LHCN-M2 (cell line): ENCODE results near the gene DIRAS3. TPM values are rescaled to one million over a fixed set of nuclear protein-coding genes. Genes with fewer than 3 reads are reported as not detected.
"Not testable (repeated sequence)": the region's sequence is repeated elsewhere in the genome, so short reads cannot be mapped to it uniquely, and the experiment has no call there.

Experiments used
- DNase-seq: peaks from one replicate; pipeline ENCODE4 v3.0.0-alpha.2; 2012; ENCODE audit warnings: low read depth
- polyA plus RNA-seq: library from polyadenylated mRNA; unstranded; fragments of >200 nt; gene quantifications from one replicate; pipeline ENCODE4 v1.2.1, GENCODE V29; 2012; ENCODE audit warnings: missing spikeins
- total RNA-seq: library from RNA; depleted of rRNA; stranded (reverse); fragments of >200 nt; gene quantifications from 2 replicates; pipeline ENCODE4 v1.2.3, GENCODE V29; 2014; rRNA removed

Gene DIRAS3, protein sequence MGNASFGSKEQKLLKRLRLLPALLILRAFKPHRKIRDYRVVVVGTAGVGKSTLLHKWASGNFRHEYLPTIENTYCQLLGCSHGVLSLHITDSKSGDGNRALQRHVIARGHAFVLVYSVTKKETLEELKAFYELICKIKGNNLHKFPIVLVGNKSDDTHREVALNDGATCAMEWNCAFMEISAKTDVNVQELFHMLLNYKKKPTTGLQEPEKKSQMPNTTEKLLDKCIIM
- total RNA-seq, result 16.2 and 25.7 TPM in 2 replicates
- 0.68 TPM for polyA plus RNA-seq

DNA sequence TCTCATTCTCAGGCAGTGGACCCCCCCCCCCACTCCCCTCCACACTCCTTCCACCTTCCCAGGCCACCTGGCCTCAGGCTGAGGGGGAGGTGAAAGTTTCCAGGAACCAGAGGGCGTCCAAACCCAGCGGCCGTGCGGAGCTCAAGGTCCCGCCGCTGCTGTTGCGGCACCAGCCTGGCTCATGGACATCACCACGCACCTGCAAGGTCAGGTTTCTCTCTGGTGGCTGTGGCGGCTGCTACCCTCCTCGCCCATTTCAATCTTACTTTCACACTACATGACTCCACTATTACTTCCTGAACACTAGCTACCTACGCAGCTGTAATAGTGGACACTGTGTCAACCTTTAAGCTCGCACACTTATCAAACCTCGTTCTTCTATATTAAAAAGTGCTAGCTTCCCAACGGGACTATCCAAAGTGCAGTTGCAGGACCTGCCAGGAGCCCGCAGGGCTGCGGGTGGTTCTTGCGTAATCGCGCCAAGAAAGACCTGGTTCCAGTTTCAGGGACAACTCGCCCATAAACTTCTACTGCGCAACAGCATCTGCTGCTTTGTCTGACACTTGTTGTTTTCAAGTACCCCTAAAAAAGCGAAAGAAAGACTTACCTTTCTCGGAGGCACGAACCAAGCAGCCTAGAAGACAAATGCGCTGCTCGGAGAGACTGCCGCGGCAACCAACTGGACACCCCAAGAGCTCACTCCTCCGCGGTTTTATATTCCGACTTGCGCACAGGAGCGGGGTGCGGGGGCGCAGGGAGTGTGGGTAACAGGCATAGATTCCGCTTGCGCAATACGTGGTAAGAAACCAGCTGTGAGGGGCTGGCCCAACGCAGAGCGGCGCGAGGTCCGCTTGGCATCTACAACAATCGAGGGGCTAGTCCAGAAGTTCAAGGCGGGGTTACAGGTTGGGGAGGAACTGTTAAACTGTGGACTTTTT lies at the start of gene DIRAS3:
TSS of gene DIRAS3 (minus strand) at position 687 of the 938 bp plus-strand sequence. CDS start 3,330 bp downstream, outside the sequence.
- peak; percentile 61 for DNase-seq

DNA sequence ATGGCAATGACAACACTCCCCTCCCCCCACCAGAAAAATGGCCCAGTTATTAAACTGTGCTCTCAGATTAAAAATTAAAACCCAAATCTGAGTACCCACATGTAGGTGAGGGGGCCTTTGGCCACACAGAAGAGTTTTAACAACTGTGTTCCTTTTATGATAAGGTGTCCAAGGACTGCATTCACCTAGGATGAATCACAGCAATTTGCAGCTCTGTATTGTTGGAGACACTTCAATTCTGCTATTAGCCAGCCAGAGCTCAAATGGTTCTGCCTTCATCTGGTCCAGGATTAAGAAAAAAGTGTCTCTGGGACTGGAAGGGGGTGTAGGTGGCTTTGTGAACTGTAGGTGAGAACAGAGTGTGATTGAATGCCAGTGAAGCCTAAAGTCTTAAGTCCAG lies 43.3 kb upstream of the DIRAS3 start:
- no peak for DNase-seq

DNA sequence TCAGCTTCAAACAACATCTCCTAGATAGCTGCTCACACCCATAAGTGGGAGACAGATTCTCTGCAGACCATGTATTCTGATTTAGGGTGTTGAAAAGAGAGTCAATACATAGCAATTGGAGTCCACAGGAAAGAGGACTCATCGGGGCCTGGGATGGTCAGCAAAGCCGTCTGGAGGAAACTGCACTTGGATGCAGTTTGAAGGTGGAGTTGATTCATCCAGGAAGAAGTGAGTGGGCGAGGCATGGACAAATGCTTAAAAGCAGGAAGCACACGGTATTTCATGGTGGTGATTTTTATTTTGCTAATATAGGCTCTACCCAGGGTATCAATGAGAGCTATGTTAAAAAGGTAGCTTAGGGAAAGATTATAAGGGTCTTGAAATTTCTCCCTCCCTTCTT lies 36.8 kb upstream of the DIRAS3 start:
- no peak for DNase-seq

DNA sequence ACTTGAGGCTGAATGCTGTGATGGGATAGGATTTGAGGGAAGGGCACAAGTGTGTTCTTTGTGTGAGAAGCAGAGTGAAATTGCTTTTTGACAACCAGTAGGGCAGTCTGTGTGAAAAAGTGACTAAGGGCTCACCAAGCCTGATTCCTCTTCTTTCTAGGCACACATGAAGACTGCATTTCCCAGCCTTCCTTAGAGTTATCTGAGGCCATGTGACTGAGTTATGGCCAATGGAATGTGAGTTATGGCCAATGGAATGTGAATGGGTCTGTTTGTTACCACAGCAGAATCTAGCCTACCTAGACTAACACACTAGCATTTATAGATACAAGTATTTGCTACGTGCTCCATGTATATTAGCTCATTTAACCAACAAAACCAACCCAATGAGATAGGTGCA lies 35.3 kb upstream of the DIRAS3 start:
- DNase-seq, result no peak

DNA sequence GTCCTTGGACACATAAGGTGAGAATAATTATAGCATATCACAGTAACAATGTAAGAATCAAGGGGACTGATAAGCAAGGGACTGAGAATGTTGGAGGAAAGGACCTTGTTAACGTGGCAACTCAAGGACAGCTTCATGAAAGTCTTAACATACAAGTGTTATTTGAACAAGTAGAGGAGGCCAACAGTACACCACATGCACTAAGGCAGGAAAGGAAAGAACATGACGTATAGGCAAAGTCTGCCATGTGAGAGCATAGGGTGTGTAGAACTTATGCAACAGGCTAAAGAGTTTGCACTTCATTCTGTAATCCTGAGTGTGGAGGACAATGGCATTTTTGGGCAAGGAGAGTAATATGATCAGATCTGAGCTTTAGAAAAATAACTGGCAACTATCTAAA lies 33.3 kb upstream of the DIRAS3 start:
- DNase-seq, result no peak

DNA sequence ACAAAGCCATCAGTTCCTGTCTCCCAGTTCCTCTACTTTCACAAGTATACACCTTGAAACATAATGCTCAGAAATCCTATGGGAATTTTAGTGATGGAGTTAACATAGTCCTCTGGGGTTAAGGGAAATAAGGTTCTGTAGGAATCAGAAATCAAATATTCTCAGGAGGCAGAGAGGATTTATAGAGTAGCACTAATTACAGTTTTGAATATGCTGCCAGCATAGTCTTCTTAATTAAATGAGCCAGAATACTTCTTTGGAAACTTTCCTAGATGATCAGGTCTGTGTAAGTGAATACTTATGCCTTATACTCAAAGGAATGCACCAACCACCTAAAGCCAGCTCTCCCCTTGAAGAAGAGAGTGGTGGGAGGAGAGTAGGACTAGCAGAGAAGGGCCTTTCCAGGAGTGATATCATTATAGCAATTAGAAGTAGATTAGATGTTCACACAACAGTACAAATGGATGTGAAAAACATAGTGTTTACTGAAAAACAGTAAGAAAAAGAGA lies 31.4 kb upstream of the DIRAS3 start:
- DNase-seq, result no peak

DNA sequence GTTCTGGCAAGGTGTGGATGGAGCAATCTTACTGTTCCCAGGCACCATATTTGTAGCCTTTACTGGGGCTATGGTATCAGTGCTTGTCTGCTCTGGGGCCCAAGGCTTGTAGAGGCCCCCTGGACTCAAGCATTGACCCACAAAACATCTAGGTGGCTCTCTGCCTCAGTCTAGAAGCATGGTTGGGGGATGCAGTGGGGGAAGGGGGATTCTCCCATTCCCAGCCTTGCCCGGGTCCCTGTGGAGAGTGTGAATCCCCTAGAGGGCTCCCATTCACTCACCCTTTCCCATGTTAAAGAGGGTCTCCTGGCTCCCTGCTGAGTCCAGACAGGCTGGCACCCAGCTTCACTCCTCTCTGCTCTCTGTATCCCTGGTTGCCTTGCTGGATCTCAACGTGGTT lies 28.2 kb upstream of the DIRAS3 start:
- DNase-seq, result no peak

DNA sequence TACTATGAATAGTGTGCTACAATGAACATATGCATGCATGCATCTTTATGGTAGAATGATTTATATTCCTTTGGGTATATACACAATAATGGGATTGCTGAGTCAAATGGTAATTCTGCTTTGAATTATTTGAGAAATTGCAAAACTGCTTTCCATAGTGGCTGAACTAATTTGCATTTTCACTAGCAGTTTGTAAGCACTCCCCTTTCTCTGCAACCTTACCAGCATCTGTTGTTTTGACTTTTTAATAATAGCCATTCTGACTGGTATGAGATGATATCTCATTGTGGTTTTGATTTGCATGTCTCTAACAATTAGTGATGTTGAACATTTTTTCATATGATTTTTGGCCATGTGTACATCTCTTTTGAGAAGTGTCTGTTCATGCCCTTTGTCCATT lies 24.0 kb upstream of the DIRAS3 start:
- no peak for DNase-seq

DNA sequence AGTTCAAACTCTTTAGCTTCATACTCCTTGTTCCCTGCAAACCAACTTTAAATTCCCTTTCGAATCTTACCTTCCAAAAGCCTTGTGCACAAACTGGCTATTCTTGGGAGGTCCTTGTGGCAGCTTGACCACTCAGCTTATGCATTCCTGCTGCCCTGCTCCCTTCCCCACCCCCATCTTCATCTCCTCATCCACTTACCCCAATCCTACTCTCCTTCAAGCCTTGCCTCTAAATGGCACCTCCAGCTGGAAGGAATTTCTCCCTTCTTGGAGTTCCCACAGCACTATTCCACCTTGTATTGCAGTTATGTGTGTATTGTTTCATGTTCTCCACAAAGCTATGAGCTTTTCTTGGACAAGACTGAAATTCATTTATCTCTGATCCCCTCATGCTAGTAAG lies 15.3 kb upstream of the DIRAS3 start:
- no peak for DNase-seq

DNA sequence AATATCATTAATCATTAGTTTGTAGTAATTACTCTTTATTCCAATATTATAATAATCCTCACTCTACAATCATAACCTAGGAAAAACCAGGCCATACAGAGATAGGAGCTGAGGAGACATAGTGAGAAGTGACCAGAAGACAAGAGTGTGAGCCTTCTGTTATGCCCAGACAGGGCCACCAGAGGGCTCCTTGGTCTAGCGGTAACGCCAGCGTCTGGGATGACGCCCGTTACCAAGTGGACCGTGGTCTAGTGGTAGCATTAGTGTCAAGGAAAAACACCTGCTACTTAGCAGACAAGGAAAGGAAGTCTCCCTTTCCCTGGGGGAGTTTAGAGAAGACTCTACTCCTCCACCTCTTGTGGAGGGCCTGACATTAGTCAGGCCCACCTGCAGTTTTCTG lies 7.6 kb upstream of the DIRAS3 start:
- not testable (repeated sequence) for DNase-seq

DNA sequence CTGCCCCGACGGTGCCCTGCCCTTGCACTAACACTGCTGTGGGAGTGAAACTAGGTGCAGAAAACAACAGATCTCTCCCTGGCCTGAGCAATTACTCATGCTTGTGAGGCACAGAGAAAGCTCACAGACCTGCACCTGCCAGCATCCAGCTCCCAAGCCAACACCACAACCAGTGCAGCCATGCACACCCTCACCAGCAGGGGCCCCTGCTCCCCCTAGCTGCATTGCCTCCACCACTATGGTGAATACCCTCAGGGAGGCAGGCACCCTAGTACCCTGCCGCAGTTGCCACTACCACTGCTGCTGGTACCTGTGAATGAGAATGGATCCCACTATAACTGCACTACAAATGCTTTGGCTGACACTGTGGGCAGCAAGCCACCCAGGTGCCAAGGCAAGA lies 7.1 kb upstream of the DIRAS3 start:
- DNase-seq, result no peak

DNA sequence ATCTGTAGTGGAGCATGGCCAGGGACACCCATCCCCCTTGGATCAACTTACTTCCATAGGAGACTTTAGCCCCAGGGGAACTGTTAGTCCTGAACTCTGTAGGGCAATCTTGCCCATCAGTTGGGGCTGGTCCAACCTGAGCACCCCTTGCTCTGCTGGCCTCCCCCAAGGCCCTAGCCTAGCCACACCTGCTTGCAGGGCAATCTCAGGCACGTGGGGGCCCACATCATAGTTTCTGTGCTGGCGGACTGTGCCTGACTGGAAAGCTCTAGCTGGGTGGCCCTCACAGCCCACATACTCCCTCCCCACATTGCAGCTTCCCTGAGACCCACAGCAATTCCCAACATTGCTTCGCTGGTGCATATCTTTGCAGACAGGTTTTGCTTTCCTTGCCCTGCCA lies 6.6 kb upstream of the DIRAS3 start:
- DNase-seq, result no peak

DNA sequence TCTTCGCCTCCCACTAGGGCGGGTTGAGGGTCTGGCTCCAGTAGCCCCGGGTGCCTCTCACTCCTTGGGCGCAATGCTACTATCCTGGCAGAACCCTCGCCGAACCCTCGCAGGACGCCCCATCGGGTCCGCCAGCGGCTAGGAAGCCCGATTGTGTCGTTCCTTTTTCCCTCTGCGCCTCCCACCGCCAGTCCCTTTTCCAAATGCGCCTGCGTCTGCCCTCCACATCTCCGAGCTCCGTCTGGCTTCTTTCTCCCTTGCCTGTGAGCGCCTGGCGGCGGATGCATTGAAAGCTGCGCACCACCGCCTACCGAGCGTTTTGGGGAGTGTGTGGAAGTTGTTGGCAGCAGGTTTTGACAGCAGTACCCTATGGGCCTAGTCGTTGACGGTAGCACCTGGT lies 1.0 kb upstream of the DIRAS3 start:
- DNase-seq, result peak; percentile 74

DNA sequence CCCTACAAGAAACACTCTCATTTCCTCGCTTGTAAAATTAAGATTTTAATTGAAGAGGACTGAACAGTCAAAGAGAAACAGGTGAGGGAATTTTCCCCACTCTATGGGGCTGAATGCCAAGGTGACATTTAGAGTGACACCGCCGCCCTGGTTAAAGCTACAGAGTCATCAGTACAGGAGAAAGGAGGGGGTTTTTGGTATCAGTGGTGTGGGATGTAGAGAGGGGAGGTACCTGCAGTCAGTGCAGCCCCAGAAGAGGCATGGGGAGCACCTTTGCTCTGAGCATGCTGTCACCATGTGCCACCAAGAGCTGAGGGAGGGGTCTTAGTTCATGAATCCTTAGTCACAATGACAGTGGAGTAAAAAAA lies 2.8 kb downstream of the DIRAS3 start:
- no peak for DNase-seq

DNA sequence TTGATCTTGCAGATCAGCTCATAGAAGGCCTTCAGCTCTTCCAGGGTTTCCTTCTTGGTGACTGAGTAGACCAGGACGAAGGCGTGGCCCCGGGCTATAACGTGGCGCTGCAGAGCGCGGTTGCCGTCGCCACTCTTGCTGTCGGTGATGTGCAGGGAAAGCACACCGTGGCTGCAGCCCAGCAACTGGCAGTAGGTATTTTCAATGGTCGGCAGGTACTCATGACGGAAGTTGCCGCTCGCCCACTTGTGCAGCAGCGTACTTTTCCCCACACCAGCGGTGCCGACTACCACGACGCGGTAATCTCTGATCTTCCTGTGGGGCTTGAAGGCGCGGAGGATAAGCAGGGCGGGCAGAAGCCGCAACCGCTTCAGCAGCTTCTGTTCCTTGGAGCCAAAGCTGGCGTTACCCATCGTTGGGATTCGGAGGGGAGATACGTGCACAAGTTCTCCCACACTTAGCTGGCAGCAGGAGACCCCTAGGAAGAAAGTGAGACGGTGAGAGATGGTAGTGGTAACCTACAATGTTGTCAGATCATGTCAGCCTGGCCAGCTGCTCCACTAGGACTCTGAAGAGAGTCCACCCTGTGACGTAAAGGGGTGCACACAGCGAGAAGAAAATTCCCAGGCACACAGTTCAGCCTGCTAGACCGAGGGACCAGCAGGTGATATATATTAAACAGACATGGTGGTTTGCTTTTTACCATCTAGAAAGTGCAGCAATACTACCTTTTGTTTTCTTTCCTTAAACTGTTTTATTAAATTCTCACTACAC lies 3.4 kb downstream of the DIRAS3 start:
- DNase-seq, result no peak

DNA sequence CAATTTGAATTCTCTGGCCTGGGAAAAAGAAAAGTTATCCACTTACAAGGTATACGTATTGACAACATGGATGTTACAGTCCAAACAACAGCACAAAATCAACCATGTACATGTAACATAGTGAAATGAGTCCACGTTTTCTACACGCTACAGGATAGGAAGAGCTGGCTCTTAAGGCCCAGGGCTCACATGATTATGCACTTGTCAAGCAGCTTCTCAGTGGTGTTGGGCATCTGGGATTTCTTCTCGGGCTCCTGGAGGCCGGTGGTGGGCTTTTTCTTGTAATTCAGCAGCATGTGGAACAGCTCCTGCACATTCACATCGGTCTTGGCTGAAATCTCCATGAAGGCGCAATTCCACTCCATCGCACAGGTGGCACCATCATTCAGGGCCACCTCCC lies 4.0 kb downstream of the DIRAS3 start:
- DNase-seq, result no peak

DNA sequence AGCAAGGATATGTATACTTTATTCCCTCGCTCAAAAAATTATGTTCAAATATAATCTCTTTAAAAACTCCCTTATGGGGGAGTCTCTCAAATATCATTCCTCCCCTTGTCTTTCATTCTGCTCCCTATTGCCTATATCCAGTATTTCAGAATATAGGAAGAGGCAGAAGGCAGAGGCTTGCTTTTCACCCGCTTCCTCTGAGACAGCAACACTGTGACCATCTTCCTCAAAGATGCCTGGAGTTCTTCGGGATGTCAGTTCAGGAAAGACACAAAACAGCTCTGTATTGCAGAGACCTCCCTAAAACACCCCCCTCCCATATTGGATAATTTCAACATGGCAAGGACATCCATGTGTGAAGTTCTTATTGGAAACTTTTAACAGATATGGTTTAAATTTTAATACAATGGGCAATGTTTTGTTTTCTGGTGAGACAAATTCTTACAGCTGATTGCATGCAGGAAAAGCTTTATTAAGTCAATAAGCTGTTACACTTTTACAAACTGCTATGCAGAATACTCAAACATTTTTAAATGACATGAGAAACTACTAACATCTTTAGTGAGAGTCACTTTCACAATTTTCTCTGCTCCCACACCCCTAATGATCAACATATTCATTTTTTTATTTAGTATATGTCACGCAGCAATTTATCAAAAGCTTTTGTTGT lies 4.8 kb downstream of the DIRAS3 start:
- no peak for DNase-seq

DNA sequence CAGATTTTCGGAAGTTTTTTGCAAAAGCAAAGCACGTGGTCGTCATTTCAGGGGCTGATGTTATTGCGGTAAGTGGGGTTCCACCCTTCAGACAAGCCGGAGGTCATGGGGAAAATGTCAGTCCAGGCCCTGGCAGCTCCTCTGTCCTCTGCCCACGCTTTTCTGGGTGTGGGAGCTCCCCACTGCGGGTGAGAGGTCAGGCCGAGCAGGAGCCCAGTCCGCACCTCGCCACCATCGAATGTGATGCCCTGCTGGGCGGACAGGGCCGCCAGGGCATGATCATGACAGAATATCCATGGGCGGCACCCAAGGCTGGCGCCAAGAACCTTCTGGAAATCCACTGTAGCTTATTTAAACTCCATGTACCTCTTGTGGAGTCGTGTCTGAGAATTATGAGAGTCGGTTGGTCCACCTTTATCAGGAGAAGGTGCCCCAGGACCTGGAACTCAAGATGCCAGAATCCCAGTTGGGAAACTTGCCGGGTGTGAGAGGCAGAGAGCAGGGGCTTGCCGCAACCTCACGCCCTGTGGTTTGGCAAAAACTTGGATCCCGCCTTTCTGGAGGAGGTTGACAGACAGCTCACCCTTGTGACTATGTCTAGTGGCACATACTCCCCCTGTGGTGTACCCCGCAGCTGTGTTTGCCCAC lies 6.9 kb downstream of the DIRAS3 start:
- no peak for DNase-seq

DNA sequence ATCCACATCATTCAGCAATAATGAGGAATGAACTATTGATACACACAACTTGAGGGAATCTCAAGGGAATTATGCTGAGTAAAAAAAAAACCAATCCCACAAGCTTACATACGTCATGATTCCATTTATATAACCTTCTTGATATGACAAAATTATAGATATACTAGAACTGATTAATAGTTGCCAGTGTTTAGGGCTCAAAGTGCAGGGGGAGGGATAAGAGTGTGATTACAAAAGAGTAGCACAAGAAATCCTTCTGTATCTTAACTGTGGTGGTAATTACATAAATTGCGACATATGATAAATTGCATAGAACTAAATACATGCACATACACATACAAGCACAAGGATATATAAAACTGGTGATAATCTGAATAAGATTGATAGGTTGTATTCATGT lies 13.5 kb downstream of the DIRAS3 start:
- no peak for DNase-seq

DNA sequence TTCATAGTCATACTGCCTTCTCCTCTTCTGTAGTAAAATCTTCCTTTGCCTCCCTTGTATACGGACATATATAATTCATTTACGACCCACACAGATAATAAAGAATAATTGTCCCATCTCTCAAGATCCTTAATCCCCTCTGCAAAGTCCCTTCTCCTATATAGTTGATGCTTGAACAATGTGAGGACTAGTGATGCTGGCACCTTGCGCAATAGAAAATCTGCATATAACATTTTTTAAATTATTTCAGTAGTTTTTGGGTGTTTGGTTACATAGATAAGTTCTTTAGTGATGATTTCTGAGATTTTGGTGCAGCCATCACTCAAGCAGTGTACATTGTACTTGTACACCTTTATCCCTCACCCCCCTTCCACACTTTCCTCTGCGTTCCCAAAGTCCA lies 21.0 kb downstream of the DIRAS3 start:
- no peak for DNase-seq

DNA sequence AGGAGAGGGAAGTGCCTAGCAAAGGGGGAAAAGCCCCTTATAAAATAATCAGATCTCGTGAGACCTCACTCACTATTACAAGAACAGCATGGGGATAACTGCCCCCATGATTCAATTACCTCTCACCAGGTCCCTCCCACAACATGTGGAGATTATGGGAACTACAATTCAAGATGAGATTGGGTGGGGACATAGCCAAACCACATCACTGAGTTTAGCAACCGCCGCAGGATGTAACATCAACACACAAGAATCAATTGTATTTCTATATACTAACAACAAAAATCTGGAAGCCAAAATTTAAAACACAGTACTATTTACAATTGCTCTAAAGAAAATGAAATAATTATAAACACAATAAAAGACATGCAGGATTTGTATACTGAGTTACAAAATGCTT lies 21.9 kb downstream of the DIRAS3 start:
- no peak for DNase-seq
